ENCODE results near the gene NDUFV1. TPM values are rescaled to one million over a fixed set of nuclear protein-coding genes. Genes with fewer than 3 reads are reported as not detected.

The NDUFV1 gene
- total and polyA plus RNA-seq, 12 donors: 84.2 to 439 (median 244) TPM

DNA sequence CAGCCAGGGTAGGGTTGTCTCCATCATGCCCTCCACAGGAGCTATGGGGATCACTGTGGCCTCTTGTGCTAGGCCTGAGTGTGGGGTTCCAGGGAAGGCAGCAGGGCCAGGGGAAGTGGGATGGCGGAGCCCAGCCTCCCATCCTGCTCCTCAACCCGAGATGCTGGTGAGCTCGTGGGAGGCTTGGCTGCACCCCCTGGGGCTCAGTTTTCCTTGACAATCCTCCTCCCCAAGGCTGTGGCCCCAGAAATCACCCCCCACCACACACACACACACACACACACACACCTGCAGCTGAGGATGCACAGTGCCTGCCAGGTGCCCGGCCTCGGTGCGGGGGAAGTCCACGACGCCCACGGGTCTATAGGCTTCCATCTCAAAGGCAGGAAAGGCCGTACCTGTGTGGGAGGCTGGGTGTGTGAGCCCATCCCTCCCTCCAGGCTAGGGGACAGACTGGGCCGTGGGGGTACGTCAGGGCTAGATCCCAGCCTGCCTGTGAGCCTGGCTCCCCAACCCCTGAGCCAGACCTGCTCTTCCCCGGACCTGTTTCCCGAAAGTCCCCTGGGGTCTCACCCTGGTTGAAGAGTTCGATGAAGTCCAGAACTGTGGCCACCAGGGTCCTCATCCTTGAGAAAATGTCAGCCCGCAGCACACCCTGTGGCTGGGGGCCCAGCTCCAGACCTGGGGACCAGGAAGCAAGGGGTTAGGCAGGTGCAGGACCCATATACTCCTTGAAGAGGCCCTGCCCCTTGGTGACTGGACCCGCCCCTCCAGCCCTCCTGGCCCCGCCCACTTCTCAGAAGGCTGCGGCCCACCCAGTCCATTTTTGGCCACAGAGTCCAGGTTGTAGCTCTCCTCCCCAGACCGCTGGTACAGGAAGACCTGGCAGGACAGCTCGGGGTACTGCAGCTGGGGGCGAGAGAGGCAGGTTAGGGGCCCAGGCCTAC lies 38.0 kb downstream of the NDUFV1 start:
- no peaks in the 10 kb centered on the region for H3K9me3 ChIP-seq (replicated peaks in 1 of 3)
- peaks cover 12% of the 10 kb centered on the region for H3K27me3 ChIP-seq
- H3K36me3 ChIP-seq (replicated peaks in 1 of 2): no peaks in the 10 kb centered on the region
- no peak overlapping the region for H3K4me3 ChIP-seq
- H3K27ac ChIP-seq: no peak overlapping the region
- intact Hi-C loops (cut with DNase I): no loop called here
- WGBS, 4 donors: 89 to 100% (median 93%) methylated on average over 4 to 22 of the region's 22 CpGs
- H3K4me1 ChIP-seq (replicated peaks in 1 of 2): no peaks in the 10 kb centered on the region
- DNase-seq: no peak
- no peak for TF ChIP-seq POLR2A (IDR thresholded peaks at IDR 0.05)
- TF ChIP-seq, protein P1, sequence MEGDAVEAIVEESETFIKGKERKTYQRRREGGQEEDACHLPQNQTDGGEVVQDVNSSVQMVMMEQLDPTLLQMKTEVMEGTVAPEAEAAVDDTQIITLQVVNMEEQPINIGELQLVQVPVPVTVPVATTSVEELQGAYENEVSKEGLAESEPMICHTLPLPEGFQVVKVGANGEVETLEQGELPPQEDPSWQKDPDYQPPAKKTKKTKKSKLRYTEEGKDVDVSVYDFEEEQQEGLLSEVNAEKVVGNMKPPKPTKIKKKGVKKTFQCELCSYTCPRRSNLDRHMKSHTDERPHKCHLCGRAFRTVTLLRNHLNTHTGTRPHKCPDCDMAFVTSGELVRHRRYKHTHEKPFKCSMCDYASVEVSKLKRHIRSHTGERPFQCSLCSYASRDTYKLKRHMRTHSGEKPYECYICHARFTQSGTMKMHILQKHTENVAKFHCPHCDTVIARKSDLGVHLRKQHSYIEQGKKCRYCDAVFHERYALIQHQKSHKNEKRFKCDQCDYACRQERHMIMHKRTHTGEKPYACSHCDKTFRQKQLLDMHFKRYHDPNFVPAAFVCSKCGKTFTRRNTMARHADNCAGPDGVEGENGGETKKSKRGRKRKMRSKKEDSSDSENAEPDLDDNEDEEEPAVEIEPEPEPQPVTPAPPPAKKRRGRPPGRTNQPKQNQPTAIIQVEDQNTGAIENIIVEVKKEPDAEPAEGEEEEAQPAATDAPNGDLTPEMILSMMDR (IDR thresholded peaks at IDR 0.05): no peak

DNA sequence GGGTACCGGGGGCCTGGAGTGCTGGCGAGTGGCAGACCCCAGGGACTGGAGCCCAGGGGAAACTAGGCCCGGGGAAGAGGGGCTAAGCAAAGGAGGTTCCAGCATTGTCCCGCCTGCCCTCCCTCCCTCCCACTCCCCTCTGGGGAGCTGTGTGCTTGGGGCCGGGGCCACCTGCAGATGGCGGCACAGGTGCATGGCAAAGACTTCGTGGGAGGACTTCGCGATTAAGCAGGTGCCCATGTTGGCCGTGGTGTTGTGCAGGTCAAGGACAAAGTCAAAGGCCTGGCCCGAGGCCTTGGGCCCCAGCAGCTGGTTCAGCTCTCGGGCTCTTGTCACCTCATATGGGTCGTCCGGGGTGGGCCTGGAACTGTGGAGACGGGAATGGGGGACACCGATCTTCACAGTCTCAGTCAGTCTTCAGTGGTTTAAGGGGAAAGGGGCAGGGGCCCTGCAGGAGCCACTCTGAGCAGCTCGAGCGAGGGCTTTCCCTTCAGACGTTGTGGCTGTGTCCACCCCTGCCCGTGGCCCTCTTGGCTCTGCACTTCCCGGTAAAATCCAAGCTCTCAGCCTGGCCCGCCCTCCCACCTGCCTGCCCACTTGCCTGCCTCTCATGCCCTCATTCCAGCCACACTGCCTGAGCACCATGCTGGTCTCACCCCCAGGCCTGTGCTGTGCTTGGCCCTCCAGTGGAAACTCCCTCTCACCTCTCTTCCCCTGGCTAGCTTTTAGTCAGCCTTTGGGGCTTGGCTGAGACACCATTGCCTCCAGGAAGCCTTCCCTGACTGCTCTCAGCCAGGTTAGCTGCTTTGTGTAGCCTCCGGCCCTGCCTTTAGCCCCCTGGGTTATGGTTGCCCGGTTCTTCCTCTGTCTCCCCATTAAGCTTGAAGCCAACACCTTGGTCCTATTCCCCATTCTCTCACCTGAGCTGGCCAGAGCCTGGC lies 39.1 kb downstream of the NDUFV1 start:
- Histone ChIP-seq H3K27ac (no peak overlapping the region), H3K9me3 (replicated peaks in 1 of 3) (no peaks in the 10 kb centered on the region), H3K4me3 (no peak overlapping the region), H3K27me3 (peaks cover 2% of the 10 kb centered on the region), H3K36me3 (replicated peaks in 1 of 2) (no peaks in the 10 kb centered on the region), H3K4me1 (replicated peaks in 1 of 2) (no peaks in the 10 kb centered on the region)
- DNase-seq: no peak
- 68 to 73% (median 70%) methylated on average over 19 to 24 of the region's 24 CpGs for WGBS, 4 donors
- no peak for TF ChIP-seq POLR2A (IDR thresholded peaks at IDR 0.05)
- TF ChIP-seq, protein P1 (IDR thresholded peaks at IDR 0.05): no peak
- intact Hi-C loops (cut with DNase I): no loop called here

DNA sequence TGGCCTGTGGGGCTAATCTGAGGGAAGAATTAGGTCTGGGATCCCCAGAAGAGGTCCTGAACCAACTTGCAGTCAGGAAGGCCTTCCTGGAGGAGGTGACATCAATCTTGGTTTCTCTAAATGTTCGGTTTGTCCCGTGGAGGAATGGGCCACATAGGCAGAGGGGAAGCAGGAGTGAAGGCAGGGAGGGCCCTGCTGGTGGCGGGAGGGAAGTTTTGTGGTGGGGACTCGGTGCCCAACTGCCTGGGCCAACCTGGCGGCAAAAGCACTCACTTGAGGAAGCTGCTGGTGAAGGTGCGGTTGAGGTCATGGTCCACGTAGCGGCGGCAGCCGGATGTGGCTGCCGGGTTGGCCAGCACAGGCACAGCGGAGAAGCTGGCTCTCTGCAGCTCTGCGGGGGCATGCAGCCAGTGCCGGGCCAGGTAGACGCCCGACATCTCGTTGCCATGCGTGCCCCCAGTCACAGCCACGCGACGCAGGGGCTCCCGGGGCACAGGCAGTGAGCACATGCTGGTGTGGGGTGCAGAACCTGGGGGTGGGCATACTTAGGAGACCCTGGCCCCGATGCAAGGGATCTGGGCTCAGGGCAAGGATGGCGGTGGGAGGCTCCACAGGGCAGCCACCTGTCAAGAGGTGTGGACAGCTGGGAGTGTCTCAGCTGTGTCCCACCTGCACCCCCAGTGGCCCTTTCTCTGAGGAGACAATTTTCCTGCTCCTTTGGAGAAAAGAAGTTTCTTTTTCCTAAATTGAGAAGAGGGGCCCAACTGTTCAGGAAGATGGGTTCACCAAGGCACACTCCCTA lies 40.0 kb downstream of the NDUFV1 start:
- TF ChIP-seq, protein P1 (IDR thresholded peaks at IDR 0.05): no peak
- no peak for TF ChIP-seq POLR2A (IDR thresholded peaks at IDR 0.05)
- Histone ChIP-seq H3K27me3 (no peaks in the 10 kb centered on the region), H3K4me3 (no peak overlapping the region), H3K4me1 (replicated peaks in 1 of 2) (no peaks in the 10 kb centered on the region), H3K9me3 (replicated peaks in 1 of 3) (no peaks in the 10 kb centered on the region), H3K36me3 (replicated peaks in 1 of 2) (no peaks in the 10 kb centered on the region), H3K27ac (no peak overlapping the region)
- 50 to 80% (median 69%) methylated on average over 2 to 24 of the region's 24 CpGs for WGBS, 4 donors
- intact Hi-C loops (cut with DNase I): no loop called here
- DNase-seq: no peak
